Urinary bladder (tissue), 4 donors: ENCODE data around the gene MAGED4. TPM values are rescaled to one million over a fixed set of nuclear protein-coding genes. Genes with fewer than 3 reads are reported as not detected.

Source experiments
- DNase-seq: peaks from one replicate; pipeline ENCODE4 v3.0.0-alpha.2; 2015; ENCODE audit errors: extremely low spot score
- H3K27ac ChIP-seq: one replicate; pipeline ENCODE4 v1.5.1; 2013; ENCODE audit warnings: low read depth, mild to moderate bottlenecking, moderate library complexity
- H3K36me3 ChIP-seq: one replicate; pipeline ENCODE4 v1.6.1; 2013; ENCODE audit warnings: mild to moderate bottlenecking, moderate library complexity; ENCODE audit not compliant: insufficient read depth
- H3K4me1 ChIP-seq: one replicate; pipeline ENCODE4 v1.6.1; 2013; ENCODE audit warnings: mild to moderate bottlenecking, moderate library complexity; ENCODE audit not compliant: insufficient read depth
- H3K4me3 ChIP-seq: one replicate; pipeline ENCODE4 v1.5.1; 2013; ENCODE audit warnings: low read depth, low read length
- polyA plus RNA-seq: library from polyadenylated mRNA; stranded (reverse); fragments of 200-250 nt; gene quantifications from one replicate; pipeline ENCODE4 v1.2.3, GENCODE V29; 2013
- small RNA-seq: library from RNA; depleted of rRNA; stranded (forward); fragments of <200 nt; gene quantifications from one replicate; pipeline ENCODE3, GENCODE V24; 2014
- total RNA-seq: library from RNA; depleted of rRNA; stranded (reverse); fragments of >200 nt; gene quantifications from one replicate; pipeline ENCODE4 v1.2.3, GENCODE V29; 2014
- donor health status: healthy with polysubstance abuse.
- donor health status: healthy.

MAGED4 gene
- total and polyA plus RNA-seq, 2 donors, result 2.4 to 9.3 TPM

GRCh38 chrX:52220936-52221335, 36.2 kb downstream of the MAGED4 start:
- no peak overlapping the region for H3K27ac ChIP-seq
- H3K4me1 ChIP-seq, result no peaks in the 10 kb centered on the region
- H3K36me3 ChIP-seq, result no peaks in the 10 kb centered on the region
- DNase-seq, result no peak
- H3K4me3 ChIP-seq, result no peak overlapping the region

Small RNA genes within 50 kb of the gene (small RNA-seq; reads per million reads assigned to genes)
- not detected for gene SNORA11D

Other genes with a start within 250 kb of the MAGED4 start
- gene MAGED4B, start 115.7 kb upstream of the MAGED4 start, total RNA-seq, result 33.6 TPM
- gene MAGED4B, start 115.7 kb upstream of the MAGED4 start, polyA plus RNA-seq, result 2.7 TPM
- not detected for gene XAGE2, start 184.1 kb downstream of the MAGED4 start, total RNA-seq
- gene XAGE2, start 184.1 kb downstream of the MAGED4 start, polyA plus RNA-seq, result not detected